Peyer's patch (tissue), 4 donors: ENCODE results near the gene SLC39A11.
"Not testable (repeated sequence)": the region's sequence is repeated elsewhere in the genome, so short reads cannot be mapped to it uniquely, and the experiment has no call there.

ENCODE experiments used
- CTCF ChIP-seq, 6 experiments: fragments of 450-650 bp in 4 of 6; fragments of 200-600 bp in 2 of 6; sonication (generic) in 1 of 6; IDR thresholded peaks; one replicate each; pipeline ENCODE4 v1.5.1; 2017 to 2019; ENCODE audit warnings: antibody characterized with exemption in 6 of 6, mild to moderate bottlenecking in 3 of 6, moderate library complexity in 1 of 6
- POLR2A ChIP-seq, 2 donors: fragments of 450-650 bp; IDR thresholded peaks; one replicate each; pipeline ENCODE4 v1.5.1; 2017; ENCODE audit warnings: antibody characterized with exemption in 2 of 2, mild to moderate bottlenecking in 2 of 2, moderate library complexity in 2 of 2

- not testable (repeated sequence) for TF ChIP-seq CTCF, POLR2A (IDR thresholded peaks at IDR 0.05)
Observed at GRCh38 chr17:73067699-73068098, 24.8 kb downstream of the SLC39A11 start.
